ENCODE results near the gene AIFM3. TPM values are rescaled to one million over a fixed set of nuclear protein-coding genes. Genes with fewer than 3 reads are reported as not detected.

AIFM3 gene
- total and polyA plus RNA-seq, 10 donors, result 2.0 to 8.7 (median 5.7) TPM

- Histone ChIP-seq H3K4me1 (peaks cover 18 to 50% (median 40%) of the 10 kb centered on the region in 6 donors), H3K4me3 (peak overlapping the region in 7 of 8 donors; percentile 59 to 89 (median 77)), H3K36me3 (peaks cover 0 to 49% (median 26%) of the 10 kb centered on the region in 6 donors), H3K27me3 (replicated peaks in 1 of 7) (no peaks in the 10 kb centered on the region), H3K9me3 (peaks cover 0 to 10% (median 7%) of the 10 kb centered on the region in 8 donors), H3K27ac (peak overlapping the region in 3 of 8 donors; percentile 91 to 96 (median 95))
- TF ChIP-seq POLR2AphosphoS5 (IDR thresholded peaks at IDR 0.05), result no peak
- TF ChIP-seq POLR2A (IDR thresholded peaks at IDR 0.05), result no peak
- no peak for TF ChIP-seq CTCF (IDR thresholded peaks at IDR 0.05 in 8 of 11, conservative IDR thresholded peaks at IDR 0.05 in 3 of 11)
- no peak for DNase-seq
- WGBS, 5 donors, result 71 to 85% (median 78%) methylated on average over 5 of the region's 5 CpGs
- intact Hi-C loops (cut with DNase I; ENCODE audit: low total_unique reads), result no loop called here
Observed at GRCh38 chr22:20983081-20983771, 16.2 kb downstream of the AIFM3 start.

- H3K27ac ChIP-seq, result no peak overlapping the region
- H3K4me1 ChIP-seq, result peaks cover 18 to 43% (median 25%) of the 10 kb centered on the region in 6 donors
- peaks cover 0 to 74% (median 34%) of the 10 kb centered on the region in 6 donors for H3K36me3 ChIP-seq
- WGBS, 5 donors, result 90 to 98% (median 95%) methylated on average over 3 to 7 of the region's 7 CpGs
- no peaks in the 10 kb centered on the region for H3K27me3 ChIP-seq (replicated peaks in 1 of 7)
- TF ChIP-seq POLR2AphosphoS5 (IDR thresholded peaks at IDR 0.05) (no peak), POLR2A (IDR thresholded peaks at IDR 0.05) (no peak), CTCF (IDR thresholded peaks at IDR 0.05 in 8 of 11, conservative IDR thresholded peaks at IDR 0.05 in 3 of 11) (no peak)
- DNase-seq, result no peak
- intact Hi-C loops (cut with DNase I; ENCODE audit: low total_unique reads), result no loop called here
- H3K9me3 ChIP-seq, result no peaks in the 10 kb centered on the region
- H3K4me3 ChIP-seq, result no peak overlapping the region
Observed at GRCh38 chr22:20985720-20986119, 18.7 kb downstream of the AIFM3 start.

GRCh38 chr22:20986365-20986764, 19.3 kb downstream of the AIFM3 start:
- Histone ChIP-seq H3K4me1 (peaks cover 12 to 36% (median 19%) of the 10 kb centered on the region in 6 donors), H3K9me3 (no peaks in the 10 kb centered on the region), H3K27ac (no peak overlapping the region), H3K4me3 (no peak overlapping the region), H3K27me3 (replicated peaks in 1 of 7) (no peaks in the 10 kb centered on the region), H3K36me3 (peaks cover 0 to 80% (median 40%) of the 10 kb centered on the region in 6 donors)
- intact Hi-C loops (cut with DNase I; ENCODE audit: low total_unique reads), result no loop called here
- DNase-seq, result no peak
- WGBS, 5 donors, result 93 to 98% (median 97%) methylated on average over 1 of the region's 1 CpG
- TF ChIP-seq POLR2AphosphoS5 (IDR thresholded peaks at IDR 0.05), result no peak
- no peak for TF ChIP-seq POLR2A (IDR thresholded peaks at IDR 0.05)
- no peak for TF ChIP-seq CTCF (IDR thresholded peaks at IDR 0.05 in 8 of 11, conservative IDR thresholded peaks at IDR 0.05 in 3 of 11)

- peaks cover 1 to 90% (median 49%) of the 10 kb centered on the region in 6 donors for H3K36me3 ChIP-seq
- no peaks in the 10 kb centered on the region for H3K9me3 ChIP-seq
- intact Hi-C loops (cut with DNase I; ENCODE audit: low total_unique reads), result no loop called here
- WGBS, 5 donors, result 93 to 96% (median 96%) methylated on average over 11 to 14 of the region's 14 CpGs
- no peak overlapping the region for H3K4me3 ChIP-seq
- no peak for DNase-seq
- H3K27me3 ChIP-seq (replicated peaks in 1 of 7), result no peaks in the 10 kb centered on the region
- peaks cover 10 to 29% (median 15%) of the 10 kb centered on the region in 6 donors for H3K4me1 ChIP-seq
- H3K27ac ChIP-seq, result no peak overlapping the region
- TF ChIP-seq POLR2A (IDR thresholded peaks at IDR 0.05), result no peak
- TF ChIP-seq POLR2AphosphoS5 (IDR thresholded peaks at IDR 0.05), result no peak
- TF ChIP-seq CTCF (IDR thresholded peaks at IDR 0.05 in 8 of 11, conservative IDR thresholded peaks at IDR 0.05 in 3 of 11), result no peak
Observed at GRCh38 chr22:20987375-20987774, 20.3 kb downstream of the AIFM3 start.

Data from spleen (tissue), 11 donors.